Activated CD8-positive, alpha-beta memory T cell treated with anti-CD3 and anti-CD28 coated beads, Interleukin-2, amount 50 U/mL, for 24 hours (primary cell): ENCODE results near the gene EMILIN1.
A peak's percentile ranks its signal among the peaks of the same experiment; 100 is the strongest.

Source experiments
- DNase-seq: peaks from one replicate; pipeline ENCODE4 v3.0.0-alpha.2; 2020; ENCODE audit errors: extremely low read depth

Gene EMILIN1

GRCh38 chr2:27078267-27079194 lies at the start of gene EMILIN1:
EMILIN1 (plus strand) TSS chr2:27078615; CDS start chr2:27079066, 451 bp downstream.
- no peak for DNase-seq

- DNase-seq: no peak
These were observed 49.4 kb upstream of the EMILIN1 start for GRCh38 chr2:27029051-27029450.

GRCh38 chr2:27032495-27033252 lies 45.7 kb upstream of the EMILIN1 start, which contains the start of gene TMEM214:
TMEM214 (plus strand) TSS chr2:27032965; CDS start chr2:27033016, 51 bp downstream.
- DNase-seq: peak; percentile 32

GRCh38 chr2:27033253-27033852 lies 45.1 kb upstream of the EMILIN1 start:
- no peak for DNase-seq

GRCh38 chr2:27038012-27038411 lies 40.4 kb upstream of the EMILIN1 start:
- DNase-seq: no peak

- DNase-seq: no peak
These were observed 39.6 kb upstream of the EMILIN1 start for GRCh38 chr2:27038631-27039339.

- no peak for DNase-seq
These were observed 39.0 kb upstream of the EMILIN1 start for GRCh38 chr2:27039426-27039825.

GRCh38 chr2:27039871-27040270 lies 38.5 kb upstream of the EMILIN1 start:
- DNase-seq: no peak

- no peak for DNase-seq
These were observed 38.1 kb upstream of the EMILIN1 start for GRCh38 chr2:27040282-27040681.

- no peak for DNase-seq
These were observed 36.7 kb upstream of the EMILIN1 start for GRCh38 chr2:27041752-27042151.

- no peak for DNase-seq
These were observed 36.2 kb upstream of the EMILIN1 start for GRCh38 chr2:27042159-27042661.

- no peak for DNase-seq
These were observed 35.3 kb upstream of the EMILIN1 start for GRCh38 chr2:27042985-27043634.

GRCh38 chr2:27049422-27050280 lies 28.8 kb upstream of the EMILIN1 start:
- no peak for DNase-seq

GRCh38 chr2:27050281-27050995 lies 28.0 kb upstream of the EMILIN1 start:
- peak; percentile 84 for DNase-seq

- DNase-seq: peak; percentile 89
These were observed 27.2 kb upstream of the EMILIN1 start, which contains the start of gene AGBL5 for GRCh38 chr2:27050996-27051901. AGBL5 (plus strand) TSS chr2:27051668; CDS start chr2:27052959, 1,291 bp downstream.

GRCh38 chr2:27051902-27052645 lies 26.3 kb upstream of the EMILIN1 start:
- no peak for DNase-seq

- DNase-seq: no peak
These were observed 25.1 kb upstream of the EMILIN1 start for GRCh38 chr2:27053321-27053720.
